ENCODE data around the gene TXLNG.

The TXLNG gene

DNA sequence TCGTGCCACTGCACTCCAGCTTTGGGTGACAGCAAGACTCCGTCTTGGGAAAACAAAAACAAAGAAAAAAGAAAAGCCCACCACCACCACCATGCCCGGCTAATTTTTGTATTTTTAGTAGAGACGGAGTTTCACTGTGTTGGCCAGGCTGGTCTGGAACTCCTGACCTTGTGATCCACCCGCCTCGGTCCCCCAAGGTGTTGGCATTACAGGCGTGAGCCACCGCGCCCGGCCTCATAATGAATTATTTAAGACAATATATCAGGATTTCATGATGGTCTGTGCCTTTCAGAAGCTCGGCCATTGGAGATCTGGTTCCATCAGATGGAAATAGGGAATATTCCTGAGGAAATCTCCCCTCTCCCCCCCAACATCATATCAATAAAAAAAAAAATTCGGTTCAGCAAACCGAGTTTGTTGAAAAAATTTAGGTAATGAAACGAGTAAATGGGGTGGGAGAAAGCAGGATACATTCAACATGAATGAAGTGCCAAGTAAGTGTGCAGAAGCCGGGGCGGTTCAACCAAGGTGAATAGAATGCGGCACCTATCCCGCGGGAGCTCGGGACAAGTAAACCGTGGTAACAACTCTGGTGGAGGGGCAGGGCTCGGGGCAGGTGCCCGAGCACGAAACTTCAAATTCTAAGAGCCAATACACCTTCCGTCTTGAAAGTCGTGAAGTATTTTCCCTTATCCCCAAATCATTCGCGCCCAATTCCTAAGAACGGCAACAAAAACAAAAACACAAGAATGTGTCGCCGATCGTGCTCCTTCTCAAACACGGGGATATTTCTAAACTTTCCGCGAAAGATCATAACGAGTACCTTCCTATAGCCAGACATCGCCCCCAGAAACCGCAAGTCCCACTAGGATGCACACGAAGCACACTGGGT, 773 bp upstream of the TXLNG start:
- DNase-seq = no peak

GRCh38 chrX:16786791-16787735, 797 bp downstream of the TXLNG start:
- peak; percentile 32 for DNase-seq

DNA sequence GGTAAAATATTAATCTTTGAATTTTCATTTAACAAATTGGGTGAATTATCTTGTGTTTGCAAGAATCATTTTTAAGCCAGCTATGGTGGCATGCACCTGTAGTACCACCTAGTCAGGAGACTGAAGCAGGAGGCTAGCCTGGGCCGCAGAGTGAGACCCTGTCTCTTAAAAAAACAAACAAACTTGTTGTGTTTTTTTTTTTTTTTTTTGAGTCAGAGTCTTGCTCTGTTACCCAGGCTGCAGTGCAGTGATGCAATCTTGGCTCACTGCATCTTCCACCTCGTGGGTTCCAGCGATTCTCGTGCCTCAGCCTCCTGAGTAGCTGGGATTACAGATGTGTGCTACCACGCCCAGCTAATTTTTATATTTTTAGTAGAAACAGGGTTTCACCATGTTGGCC, 2.2 kb downstream of the TXLNG start:
- DNase-seq = no peak

GRCh38 chrX:16796298-16796697, 10.0 kb downstream of the TXLNG start:
- no peak for DNase-seq

- DNase-seq = no peak
Observed at GRCh38 chrX:16797358-16797757, 11.1 kb downstream of the TXLNG start.

DNA sequence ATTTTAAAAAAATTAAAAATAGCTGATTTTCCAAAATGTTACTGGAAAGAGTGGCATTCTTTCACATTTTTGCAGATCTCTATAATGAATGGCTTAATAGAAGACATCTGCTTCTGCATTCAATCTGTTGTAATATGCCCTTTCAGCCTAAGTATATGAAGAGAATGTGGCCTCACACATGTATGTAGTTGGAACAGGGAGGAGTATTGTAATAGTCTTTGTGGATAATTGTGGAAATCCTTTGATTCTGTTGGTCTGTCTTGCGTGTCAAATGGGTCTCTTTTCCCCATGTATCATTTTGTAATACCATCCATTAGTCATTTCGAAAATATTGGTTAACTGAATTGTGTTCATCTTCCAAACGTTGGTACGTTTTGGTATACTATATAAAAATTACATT, 11.6 kb downstream of the TXLNG start:
- no peak for DNase-seq

DNA sequence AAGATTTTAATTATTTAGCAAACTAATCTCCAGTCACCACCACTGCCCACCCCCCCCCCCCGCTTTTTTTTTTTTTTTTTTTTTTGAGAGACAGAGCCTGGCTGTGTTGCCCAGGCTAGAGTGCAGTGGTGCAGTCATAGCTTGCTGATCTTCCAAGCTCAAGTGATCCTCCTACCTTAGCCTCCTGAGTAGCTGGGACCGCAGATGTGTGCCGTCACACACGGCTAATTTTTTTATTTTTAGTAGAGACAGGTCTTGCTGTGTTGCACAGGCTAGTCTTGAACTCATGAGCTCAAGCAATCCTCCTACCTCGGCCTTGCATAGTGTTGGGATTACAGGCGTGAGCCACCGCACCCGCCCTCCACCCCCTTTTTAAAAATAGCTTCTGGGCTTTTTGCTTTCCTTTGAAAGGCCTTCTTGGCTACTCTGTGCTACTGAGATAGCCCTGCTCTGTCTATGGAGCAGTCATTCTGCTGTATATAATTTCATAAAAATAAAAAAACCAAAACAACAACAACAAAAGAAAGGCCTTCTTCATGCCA, 18.7 kb downstream of the TXLNG start:
- no peak for DNase-seq

DNA sequence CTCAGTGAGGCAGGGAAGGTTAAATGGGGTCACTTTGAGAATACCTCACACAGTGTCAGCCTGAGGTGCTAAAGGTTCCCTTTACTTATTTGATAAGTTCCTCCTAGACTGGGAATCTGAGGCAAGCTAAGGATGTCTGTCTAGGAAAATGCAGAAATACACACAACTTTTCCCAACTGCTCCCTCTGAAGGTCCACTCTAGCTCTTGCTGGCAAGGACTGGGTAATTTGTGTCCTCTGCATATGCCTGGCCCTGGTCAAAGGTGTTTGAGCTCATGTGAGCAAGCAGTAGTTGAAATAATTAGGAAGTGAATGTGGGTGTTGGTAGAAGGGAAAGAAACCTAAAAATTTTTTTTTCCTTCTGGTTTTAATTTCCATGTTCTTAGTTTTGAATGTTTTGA, 21.3 kb downstream of the TXLNG start:
- no peak for DNase-seq

DNA sequence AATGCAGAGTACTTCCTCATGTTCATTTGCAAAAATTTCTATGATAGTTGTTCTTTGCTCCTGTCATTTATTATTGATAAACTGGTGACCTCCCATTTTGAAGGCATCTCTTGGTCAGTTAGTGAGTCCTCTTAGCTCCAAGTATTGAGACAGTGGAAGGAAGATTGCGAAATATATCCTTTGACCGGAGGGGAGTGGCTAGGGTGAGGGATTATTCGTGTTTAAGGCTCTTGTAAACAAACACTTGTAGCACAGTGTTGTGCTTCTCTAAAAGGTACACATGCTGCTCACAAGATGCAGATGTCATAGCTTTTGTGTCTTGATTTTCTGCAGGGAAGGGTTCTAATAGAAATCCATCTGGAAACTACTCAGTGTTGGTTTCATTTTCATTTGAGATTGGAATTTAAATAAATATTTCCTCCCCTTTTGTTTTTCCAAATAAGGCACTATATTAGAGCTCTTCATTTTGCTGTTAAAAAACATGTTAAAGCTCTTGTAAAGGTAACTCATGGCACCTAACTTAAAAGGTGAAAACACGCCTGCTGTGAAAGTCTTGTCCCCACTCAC, 21.8 kb downstream of the TXLNG start:
- no peak for DNase-seq

- no peak for DNase-seq
Observed at GRCh38 chrX:16814597-16814996, 28.3 kb downstream of the TXLNG start.

DNA sequence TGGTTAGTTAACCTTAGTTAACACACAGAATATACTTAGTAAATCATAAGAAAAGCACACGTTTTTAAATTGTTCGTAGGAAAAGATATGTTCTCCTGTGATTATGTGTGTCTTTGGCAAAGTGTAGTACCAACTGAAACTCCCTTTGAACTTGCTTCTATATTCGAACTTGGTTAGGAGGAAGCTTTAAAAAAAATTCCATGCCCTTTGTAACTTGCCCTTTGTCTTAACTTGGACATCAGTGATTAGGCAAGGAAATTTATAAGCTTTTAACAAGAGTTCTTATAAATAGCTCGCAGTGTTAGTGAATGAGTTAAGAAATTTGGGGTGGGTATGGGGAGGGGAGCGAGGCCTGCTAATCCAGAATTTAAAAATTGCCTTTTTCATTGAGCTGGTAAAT, 33.4 kb downstream of the TXLNG start:
- no peak for DNase-seq

DNA sequence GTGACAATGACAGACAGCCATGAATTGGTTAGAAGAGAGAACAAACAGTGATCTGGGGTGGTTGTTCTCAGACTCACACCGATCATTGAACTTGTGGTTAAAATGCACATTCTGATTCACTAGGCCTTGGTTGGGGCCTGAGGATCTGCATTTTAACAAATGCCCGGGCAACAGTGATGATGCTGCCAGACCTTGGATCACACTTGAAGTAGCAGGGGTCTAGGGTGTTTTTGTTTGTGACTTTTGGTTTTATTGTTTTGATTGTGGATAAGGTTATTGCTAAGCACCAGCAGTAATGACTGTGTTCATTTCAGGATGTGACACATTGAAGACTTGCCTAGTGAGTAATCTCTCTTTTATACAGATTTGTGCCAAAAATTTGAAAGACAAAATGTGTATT, 36.5 kb downstream of the TXLNG start:
- DNase-seq = no peak

- no peak for DNase-seq
Observed at GRCh38 chrX:16825264-16826035, 39.2 kb downstream of the TXLNG start.

GRCh38 chrX:16826207-16826606, 39.9 kb downstream of the TXLNG start:
- DNase-seq = no peak

DNA sequence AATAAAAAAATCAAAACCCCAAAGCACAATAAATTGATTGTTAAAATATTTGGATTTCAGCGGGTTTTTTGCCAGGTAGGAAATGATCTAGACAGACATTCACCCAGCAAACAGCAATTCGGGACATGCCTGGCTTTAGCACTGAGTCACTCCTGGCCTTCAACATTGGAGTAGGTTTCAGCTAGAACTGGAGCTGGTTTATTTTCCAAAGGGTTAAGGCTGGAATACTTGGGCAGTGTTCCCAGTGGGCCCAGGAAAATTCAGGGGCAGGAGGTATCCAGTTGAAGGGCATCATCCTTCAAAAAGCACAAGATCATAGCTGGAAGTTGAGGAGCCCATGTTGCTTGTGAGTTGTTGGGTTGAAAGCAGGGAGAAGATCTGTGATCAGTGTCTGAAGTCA, 41.0 kb downstream of the TXLNG start:
- no peak for DNase-seq

DNA sequence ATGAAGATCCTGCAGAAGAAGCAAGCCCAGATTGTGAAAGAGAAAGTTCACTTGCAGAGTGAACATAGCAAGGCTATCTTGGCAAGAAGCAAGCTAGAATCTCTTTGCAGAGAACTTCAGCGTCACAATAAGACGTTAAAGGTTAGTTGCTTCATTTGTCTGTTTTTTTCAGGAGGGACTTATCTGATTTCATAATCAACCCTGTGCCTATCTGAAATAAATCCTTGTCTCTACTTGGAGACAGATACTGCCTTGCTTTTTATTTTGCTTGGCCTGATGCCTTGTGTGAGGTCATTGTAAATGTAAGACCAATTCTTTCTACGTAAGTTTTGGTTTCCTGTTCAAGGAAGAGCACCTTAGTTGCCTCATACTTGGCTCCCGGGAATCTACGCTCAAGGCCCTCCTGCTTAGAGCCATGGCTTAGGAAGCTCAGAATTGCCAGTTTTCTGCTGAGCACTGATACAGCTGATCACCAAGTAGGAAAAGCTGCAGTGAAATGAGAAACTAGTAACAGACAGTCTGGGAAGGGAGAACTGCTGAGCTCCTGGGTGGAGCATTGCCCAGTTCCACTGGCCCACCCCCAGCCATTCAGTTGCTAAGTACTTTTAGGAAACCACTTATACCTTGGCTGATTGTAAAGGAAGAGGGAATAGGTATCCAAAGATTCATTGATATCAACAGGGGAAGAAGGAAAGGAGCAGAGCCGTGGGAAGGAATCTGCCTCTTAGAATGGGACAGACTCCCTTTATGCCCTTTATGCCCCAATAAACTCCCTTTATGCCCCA, 42.0 kb downstream of the TXLNG start:
- no peak for DNase-seq

GRCh38 chrX:16832301-16832700, 46.0 kb downstream of the TXLNG start:
- no peak for DNase-seq

GRCh38 chrX:16834806-16835205, 48.5 kb downstream of the TXLNG start:
- DNase-seq = no peak

GRCh38 chrX:16836371-16836770, 50.1 kb downstream of the TXLNG start:
- DNase-seq = no peak

GRCh38 chrX:16838202-16839066, 52.2 kb downstream of the TXLNG start:
- DNase-seq = no peak
